Vagina (tissue), 2 donors: ENCODE data around the gene KLHL29. TPM values are rescaled to one million over a fixed set of nuclear protein-coding genes. Genes with fewer than 3 reads are reported as not detected.

Experiments used
- DNase-seq, 2 donors: peaks; one replicate each; pipeline ENCODE4 v3.0.0-alpha.2; 2017; ENCODE audit errors: extremely low spot score in 2 of 2
- H3K27ac ChIP-seq: fragments of 200-600 bp; sonication (generic); one replicate; pipeline ENCODE4 v1.5.1; 2019
- H3K27me3 ChIP-seq: fragments of 200-600 bp; sonication (generic); one replicate; pipeline ENCODE4 v1.5.1; 2019
- H3K36me3 ChIP-seq, 2 donors: fragments of 200-600 bp; sonication (generic); one replicate each; pipeline ENCODE4 v1.5.1; 2017 to 2019
- H3K4me1 ChIP-seq: fragments of 200-600 bp; sonication (generic); one replicate; pipeline ENCODE4 v1.5.1; 2019
- H3K4me3 ChIP-seq, 2 donors: fragments of 200-600 bp; sonication (generic); 1 replicate in 1 of 2; 2 replicates in 1 of 2; pipeline ENCODE4 v1.5.1; 2016 to 2019
- H3K9me3 ChIP-seq: fragments of 200-600 bp; sonication (generic); one replicate; pipeline ENCODE4 v1.5.1; 2019
- CTCF ChIP-seq, 3 experiments: fragments of 450-650 bp in 2 of 3; fragments of 200-600 bp in 1 of 3; sonication (generic) in 1 of 3; IDR thresholded peaks; one replicate each; pipeline ENCODE4 v1.5.1; 2017 to 2019; ENCODE audit warnings: antibody characterized with exemption in 3 of 3, mild to moderate bottlenecking in 2 of 3, moderate library complexity in 2 of 3
- POLR2A ChIP-seq, 2 donors: fragments of 450-650 bp; IDR thresholded peaks; one replicate each; pipeline ENCODE4 v1.6.1; 2017; ENCODE audit warnings: antibody characterized with exemption in 2 of 2, mild to moderate bottlenecking in 2 of 2, moderate library complexity in 2 of 2
- POLR2AphosphoS5 ChIP-seq, 2 donors: sonication (generic); formaldehyde crosslinking; IDR thresholded peaks; one replicate each; pipeline ENCODE4 v1.9.0; 2017; ENCODE audit warnings: antibody characterized with exemption in 2 of 2, mild to moderate bottlenecking in 2 of 2, low read depth in 1 of 2; ENCODE audit not compliant: insufficient read depth in 1 of 2
- intact Hi-C: fragments of 100-400 bp; cut with DNase I; formaldehyde crosslinking; loops from one replicate; pipeline ENCODE4 v1.15.1; 2023
- total RNA-seq: library from RNA; depleted of rRNA; stranded (reverse); fragments of >200 nt; gene quantifications from one replicate; pipeline ENCODE4 v1.2.3, GENCODE V29; 2016

KLHL29 gene
- total RNA-seq, 1 donor from 2014 or later, result 19.4 TPM

DNA sequence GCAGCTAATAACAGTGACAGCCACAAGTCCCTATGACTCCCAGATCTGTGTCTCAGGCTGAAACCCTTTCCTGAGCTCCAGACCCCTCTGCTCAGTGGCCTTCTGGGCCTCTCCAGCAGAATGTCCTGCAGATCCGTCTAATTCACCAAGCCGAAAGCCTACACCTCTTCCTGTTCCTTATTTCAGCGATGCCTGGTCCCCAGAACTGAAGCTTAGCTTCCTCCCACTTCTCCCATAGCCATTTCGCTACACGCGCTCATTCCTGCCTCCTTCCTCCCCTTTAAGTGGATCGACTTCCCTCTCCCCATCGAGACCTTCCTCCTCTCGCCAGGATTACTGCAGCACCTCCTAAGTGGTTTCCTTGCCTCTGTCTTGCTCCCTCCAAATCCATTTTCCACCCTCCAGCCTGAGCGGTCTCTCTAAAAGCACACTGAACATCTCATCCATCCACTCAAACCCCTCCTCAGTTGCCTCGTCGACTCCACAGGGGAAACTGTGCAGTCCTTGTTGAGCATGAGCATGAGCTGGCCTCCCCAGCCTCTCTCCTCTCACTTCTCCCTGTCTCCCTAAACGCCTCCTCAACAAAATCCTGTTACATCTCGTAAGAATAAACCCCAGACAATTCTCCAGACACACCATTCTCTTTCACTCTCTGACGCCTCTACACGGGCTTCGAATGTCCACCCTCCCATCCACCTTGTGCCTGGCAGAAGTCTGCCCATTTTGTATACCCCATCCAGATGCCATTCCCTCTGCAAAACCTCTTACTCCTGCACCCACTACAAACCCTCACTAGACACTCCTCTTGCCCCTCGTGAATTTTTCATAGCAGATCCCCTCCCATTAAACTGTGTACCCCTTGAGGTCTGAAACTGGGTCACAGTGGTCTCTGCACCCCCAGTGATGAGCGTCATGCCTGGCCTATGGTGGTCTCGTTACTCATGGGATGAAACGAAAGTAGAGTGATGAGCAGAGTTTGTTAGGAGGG is 309.4 kb downstream of the KLHL29 start:
- Histone ChIP-seq H3K9me3 (no peaks in the 10 kb centered on the region), H3K27me3 (no peaks in the 10 kb centered on the region), H3K4me3 (no peak overlapping the region), H3K36me3 (peaks cover 0 to 26% of the 10 kb centered on the region in 2 donors), H3K27ac (no peak overlapping the region), H3K4me1 (peaks cover 6% of the 10 kb centered on the region)
- no peak for TF ChIP-seq POLR2AphosphoS5 (IDR thresholded peaks at IDR 0.05; ENCODE audit: insufficient read depth in 1 of 2, low read depth in 1 of 2)
- no peak for DNase-seq
- intact Hi-C loops, result no loop called here

DNA sequence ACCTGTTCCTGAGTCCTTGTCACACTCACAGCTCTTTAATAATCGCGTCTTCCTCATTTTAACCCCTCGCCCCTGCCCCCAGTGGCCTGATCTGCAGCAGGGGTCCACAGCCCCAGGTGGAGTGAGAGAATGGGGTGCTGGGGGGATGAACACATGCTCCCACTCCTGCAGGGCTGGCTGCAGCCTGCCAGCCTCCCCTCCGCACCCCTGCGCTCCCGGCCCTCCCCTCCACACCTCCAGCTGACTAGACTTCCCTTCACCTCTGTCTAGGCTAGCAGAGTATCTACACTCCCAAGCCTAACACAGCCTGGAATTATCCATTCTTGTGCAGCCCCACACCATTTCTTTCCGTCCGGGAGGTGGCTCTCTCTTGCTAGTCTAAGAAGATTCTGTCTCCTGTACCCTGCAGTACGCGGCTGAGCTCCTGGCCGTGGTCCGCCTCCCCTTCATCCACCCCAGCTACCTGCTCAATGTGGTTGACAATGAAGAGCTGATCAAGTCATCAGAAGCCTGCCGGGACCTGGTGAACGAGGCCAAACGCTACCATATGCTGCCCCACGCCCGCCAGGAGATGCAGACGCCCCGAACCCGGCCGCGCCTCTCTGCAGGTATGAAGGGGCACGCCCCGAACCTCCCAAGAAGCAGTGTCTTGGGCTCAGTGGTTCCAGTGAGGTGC is 310.4 kb downstream of the KLHL29 start:
- Histone ChIP-seq H3K4me3 (no peak overlapping the region), H3K4me1 (peaks cover 6% of the 10 kb centered on the region), H3K27ac (no peak overlapping the region), H3K36me3 (peaks cover 0 to 32% of the 10 kb centered on the region in 2 donors), H3K27me3 (no peaks in the 10 kb centered on the region), H3K9me3 (no peaks in the 10 kb centered on the region)
- DNase-seq, result no peak
- intact Hi-C loops, result no loop called here
- no peak for TF ChIP-seq POLR2A (IDR thresholded peaks at IDR 0.05)
- no peak for TF ChIP-seq CTCF (IDR thresholded peaks at IDR 0.05)
- no peak for TF ChIP-seq POLR2AphosphoS5 (IDR thresholded peaks at IDR 0.05; ENCODE audit: insufficient read depth in 1 of 2, low read depth in 1 of 2)

DNA sequence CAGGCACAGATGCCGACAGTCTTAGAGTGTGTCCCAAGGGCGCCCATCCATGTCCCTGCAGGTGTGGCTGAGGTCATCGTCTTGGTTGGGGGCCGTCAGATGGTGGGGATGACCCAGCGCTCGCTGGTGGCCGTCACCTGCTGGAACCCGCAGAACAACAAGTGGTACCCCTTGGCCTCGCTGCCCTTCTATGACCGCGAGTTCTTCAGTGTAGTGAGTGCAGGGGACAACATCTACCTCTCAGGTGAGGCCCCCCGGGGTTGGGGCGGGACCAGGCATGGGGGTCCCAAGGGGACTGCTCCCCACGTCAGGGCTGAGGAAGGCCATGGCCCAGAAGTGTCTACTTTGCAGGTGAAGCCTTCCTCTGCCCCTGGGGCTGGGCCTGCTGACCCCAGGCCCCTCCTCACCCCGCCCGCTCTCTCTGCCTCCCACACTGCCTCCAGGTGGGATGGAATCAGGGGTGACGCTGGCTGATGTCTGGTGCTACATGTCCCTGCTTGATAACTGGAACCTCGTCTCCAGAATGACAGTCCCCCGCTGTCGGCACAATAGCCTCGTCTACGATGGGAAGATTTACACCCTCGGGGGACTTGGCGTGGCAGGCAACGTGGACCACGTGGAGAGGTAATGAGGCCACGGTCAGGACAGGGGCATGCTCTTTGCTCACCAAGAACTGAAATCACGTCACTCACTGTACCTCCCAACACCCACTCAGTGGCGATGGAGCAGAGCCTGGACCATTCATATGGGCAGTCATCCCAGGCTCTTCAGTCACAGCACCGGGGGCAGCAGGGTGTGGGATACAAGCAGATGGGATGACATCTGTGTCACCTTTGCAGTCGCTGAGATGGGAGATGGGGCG is 311.1 kb downstream of the KLHL29 start:
- H3K27me3 ChIP-seq, result no peaks in the 10 kb centered on the region
- no peaks in the 10 kb centered on the region for H3K9me3 ChIP-seq
- DNase-seq, result no peak
- intact Hi-C loops, result no loop called here
- TF ChIP-seq POLR2A (IDR thresholded peaks at IDR 0.05) (no peak), CTCF (IDR thresholded peaks at IDR 0.05) (no peak), POLR2AphosphoS5 (IDR thresholded peaks at IDR 0.05; ENCODE audit: insufficient read depth in 1 of 2, low read depth in 1 of 2) (no peak)
- no peak overlapping the region for H3K27ac ChIP-seq
- peaks cover 6% of the 10 kb centered on the region for H3K4me1 ChIP-seq
- H3K36me3 ChIP-seq, result peaks cover 0 to 30% of the 10 kb centered on the region in 2 donors
- no peak overlapping the region for H3K4me3 ChIP-seq

- no peak for TF ChIP-seq CTCF (IDR thresholded peaks at IDR 0.05)
- no peak for TF ChIP-seq POLR2AphosphoS5 (IDR thresholded peaks at IDR 0.05; ENCODE audit: insufficient read depth in 1 of 2, low read depth in 1 of 2)
- TF ChIP-seq POLR2A (IDR thresholded peaks at IDR 0.05), result no peak
- intact Hi-C loops, result no loop called here
- no peak overlapping the region for H3K27ac ChIP-seq
- H3K4me3 ChIP-seq, result no peak overlapping the region
- no peaks in the 10 kb centered on the region for H3K27me3 ChIP-seq
- H3K36me3 ChIP-seq, result peaks cover 0 to 24% of the 10 kb centered on the region in 2 donors
- no peaks in the 10 kb centered on the region for H3K9me3 ChIP-seq
- DNase-seq, result no peak
- H3K4me1 ChIP-seq, result peaks cover 6% of the 10 kb centered on the region
These were observed 311.7 kb downstream of the KLHL29 start for GRCh38 chr2:23696752-23697045.
